HG03378 (cell line): Measurements from ENCODE around the gene ABI3BP.

ENCODE experiments used
- ATAC-seq: cut with Tn5 transposase; IDR thresholded peaks from one replicate; pipeline ENCODE4 v1.9.1; 2021; ENCODE audit warnings: mild to moderate bottlenecking, moderate library complexity; ENCODE audit not compliant: unreplicated experiment

The ABI3BP gene

DNA sequence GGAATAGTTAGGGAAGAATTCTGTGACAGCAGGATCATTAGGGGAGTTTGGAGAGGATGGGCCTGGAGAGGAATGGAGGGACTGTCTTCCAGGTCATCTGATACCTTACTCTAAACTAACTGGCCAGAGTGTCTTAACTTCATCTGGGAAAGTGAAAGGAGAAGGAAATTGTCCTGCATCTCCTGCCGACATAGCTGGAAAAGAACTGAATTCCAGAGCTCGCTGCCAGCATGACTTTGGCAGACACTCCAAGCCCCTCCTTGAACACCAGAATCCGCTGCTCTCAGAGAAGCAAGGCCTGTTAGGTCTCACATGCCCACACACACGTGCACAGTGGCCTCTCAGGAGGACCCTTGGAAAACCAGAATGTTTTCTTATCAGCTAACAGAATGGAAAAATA, 10.5 kb downstream of the ABI3BP start:
- ATAC-seq = no peak

DNA sequence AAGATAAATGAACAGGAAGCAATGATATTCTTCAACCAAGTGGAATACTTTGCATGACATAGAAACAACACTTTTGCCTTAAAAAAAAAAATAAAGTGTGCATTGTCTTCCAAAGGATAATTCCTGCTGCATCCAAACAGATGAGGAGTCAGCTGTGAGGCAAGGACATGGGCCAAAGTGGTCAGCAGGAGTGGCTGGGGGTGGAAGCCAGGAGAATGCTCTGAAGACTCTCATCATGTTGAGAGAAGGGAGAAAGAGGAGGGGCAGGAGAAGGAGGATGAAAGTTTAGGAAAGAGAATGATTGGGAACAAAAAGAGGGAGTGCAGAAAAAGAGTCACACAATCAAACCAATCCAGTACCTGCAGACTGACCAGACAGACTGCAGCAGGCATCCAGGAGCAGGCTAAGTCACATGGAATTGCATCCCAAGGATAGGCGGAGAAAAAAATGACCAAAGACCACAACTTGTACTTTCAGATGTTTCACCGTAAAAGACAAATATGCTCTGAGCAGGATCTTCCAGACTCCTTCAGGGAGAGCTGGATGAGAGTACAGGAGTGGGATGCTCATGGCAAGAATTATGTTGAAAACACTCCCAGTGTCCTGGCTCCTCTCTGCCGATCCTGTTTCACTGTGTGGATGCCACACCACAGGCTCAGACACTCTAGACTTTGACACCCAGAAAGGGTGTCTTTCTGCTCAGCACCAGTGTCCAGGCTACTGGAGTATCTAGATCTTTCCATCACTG, 11.9 kb downstream of the ABI3BP start:
- no peak for ATAC-seq

DNA sequence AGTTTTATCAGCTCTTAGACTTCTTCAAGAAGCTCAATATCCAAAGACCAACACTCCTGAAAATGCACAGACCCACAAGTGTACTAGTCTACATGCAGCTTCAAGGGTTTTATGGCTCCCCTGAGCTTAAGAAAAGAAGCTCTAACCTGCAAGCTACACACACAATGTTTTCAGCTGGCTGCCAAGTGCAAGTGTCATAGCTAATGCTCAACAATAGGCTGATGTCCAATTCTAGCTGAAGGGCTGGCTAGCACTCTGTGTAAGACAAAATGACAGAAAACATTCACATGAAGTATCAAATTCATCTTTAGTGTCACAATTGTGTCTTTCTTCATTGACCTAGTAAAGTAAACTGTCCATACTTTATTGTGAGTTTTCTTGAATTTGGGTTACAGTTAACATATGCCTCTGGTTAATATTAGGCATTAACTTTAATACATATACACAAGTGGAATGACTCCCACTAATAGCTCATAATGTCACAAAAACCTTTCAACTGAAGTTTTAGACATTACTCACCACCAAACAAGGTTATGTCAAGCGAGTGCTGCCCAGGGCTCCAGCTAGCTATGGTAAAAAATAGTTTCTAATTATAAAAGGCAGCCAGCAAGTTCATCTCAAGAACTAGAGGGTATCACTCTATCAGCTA, 15.1 kb downstream of the ABI3BP start:
- no peak for ATAC-seq

GRCh38 chr3:100976611-100977010, 16.6 kb downstream of the ABI3BP start:
- ATAC-seq = no peak

DNA sequence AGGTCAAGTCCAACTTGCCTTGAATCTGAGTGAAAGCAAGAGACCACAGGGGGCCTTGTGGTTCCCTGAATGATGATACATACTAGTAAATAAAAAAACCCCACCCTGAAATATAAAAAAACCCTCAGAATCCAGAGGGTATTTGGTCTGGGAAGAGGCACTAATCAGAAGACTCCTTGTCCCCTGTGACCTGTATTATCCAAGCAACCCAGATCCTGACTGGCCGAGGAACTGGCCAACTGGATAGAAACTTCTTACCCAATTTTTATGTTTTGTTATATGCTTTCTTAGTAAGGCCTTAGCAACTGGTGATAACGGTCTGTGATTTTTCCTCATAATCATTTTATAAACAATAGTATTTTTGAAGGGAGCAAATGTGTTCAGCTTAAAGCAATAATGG, 17.5 kb downstream of the ABI3BP start:
- ATAC-seq = no peak

DNA sequence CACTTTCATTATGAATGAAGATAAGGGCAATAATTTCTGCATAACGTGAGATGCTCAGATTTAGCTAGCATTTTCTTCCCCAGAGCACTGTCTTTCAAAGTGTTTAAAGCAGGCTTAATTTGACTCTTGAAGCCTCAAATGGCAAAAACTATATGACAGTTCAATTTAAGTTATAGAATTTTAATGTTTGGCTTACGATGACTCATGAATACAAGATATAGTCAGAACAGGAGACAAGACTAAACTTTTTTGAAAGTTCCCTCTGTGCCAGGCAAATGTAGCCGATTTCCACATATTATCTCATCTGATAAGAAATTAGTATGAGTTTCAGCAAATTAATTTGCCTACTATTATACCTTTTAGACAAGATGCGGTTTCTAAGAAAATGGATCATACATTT, 19.6 kb downstream of the ABI3BP start:
- no peak for ATAC-seq

- no peak for ATAC-seq
Observed at GRCh38 chr3:100972867-100973266, 20.4 kb downstream of the ABI3BP start.

DNA sequence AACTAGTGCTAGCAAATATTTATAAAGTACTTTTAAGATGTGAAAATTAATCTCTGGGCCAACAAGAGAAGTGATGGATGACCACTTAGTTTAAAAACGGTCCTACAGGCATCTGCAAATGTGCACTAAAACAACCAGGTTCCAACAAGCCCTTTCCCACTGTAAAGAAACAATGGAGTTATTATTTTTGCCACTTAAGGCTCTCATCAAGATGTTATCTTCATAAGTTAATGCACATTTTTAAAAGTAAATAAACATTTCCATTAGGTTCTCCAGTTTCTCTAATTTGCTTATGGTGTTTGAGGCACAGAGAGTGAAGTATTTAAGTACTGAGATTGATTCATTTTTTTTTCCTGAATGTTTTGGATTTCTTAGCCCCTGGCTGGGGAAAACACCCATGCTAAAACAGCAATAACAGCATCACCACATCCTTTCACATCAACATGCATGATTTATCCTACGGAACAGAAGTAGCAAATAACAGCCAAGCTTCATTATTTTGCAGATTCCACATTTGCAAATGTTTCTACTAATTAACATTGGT, 20.8 kb downstream of the ABI3BP start:
- ATAC-seq = no peak

DNA sequence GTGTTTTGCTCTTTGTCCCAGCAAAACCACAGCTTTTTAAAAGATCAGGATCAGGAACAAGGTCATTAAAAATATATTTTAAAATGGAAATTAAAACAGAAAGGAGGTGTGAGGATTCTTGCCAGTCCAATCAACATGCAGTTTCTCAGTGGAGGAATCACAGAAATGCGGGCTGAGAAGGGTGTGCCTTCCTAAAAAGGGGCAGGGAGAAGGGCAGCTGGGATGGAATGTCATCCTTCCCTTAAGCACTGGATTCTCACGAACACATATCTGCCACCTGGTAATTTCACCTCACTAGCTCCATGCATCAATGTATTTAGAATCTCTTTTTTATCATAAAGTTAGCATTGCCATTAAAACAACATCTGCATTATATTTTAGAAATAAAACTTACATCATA, 21.4 kb downstream of the ABI3BP start:
- ATAC-seq = no peak

DNA sequence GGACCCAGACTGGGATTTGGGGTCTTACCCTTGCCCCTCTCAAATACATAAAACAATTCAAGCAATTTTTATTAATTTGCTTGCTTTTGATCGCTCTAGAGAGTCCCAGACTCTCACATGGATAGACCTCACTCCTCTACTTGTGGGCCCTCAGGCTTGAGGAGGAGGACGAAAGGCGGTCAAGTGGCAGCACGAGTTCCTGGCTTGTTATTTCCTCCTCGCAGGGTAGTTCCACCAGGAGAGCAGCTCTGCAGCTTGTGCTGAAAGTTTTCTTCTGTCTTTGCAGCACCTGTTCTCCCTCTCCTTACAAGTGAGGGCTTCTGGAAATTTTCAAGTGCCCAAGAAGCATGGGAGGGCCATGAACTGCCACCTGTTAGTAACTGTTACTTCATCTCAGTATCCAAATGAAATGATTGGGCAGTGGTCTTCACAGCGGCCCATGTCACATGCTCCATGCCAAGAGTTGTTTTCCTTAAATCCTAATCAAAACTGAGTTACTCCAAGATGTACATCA, 22.7 kb downstream of the ABI3BP start:
- ATAC-seq = no peak

GRCh38 chr3:100968932-100969906, 24.0 kb downstream of the ABI3BP start:
- no peak for ATAC-seq

- no peak for ATAC-seq
Observed at GRCh38 chr3:100966807-100967206, 26.4 kb downstream of the ABI3BP start.

GRCh38 chr3:100966049-100966491, 27.2 kb downstream of the ABI3BP start:
- no peak for ATAC-seq

DNA sequence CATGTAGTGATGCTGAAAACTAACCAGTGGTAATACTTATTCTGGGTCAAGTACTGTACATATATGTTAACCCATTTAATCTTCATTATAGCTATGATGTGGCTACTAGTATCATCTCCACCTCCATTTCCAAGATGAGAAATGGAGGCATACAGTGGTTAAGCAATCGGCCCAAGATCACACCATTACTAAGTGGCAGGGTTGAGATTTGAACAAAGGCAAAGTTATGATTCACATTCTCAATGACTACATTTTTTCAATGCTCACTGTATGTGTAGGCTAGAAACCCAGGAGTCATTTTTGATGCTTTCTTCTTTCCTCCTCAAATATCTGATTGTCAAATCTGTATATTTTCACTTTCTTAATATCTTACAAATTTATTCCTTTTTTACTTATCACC, 30.2 kb downstream of the ABI3BP start:
- ATAC-seq = no peak

DNA sequence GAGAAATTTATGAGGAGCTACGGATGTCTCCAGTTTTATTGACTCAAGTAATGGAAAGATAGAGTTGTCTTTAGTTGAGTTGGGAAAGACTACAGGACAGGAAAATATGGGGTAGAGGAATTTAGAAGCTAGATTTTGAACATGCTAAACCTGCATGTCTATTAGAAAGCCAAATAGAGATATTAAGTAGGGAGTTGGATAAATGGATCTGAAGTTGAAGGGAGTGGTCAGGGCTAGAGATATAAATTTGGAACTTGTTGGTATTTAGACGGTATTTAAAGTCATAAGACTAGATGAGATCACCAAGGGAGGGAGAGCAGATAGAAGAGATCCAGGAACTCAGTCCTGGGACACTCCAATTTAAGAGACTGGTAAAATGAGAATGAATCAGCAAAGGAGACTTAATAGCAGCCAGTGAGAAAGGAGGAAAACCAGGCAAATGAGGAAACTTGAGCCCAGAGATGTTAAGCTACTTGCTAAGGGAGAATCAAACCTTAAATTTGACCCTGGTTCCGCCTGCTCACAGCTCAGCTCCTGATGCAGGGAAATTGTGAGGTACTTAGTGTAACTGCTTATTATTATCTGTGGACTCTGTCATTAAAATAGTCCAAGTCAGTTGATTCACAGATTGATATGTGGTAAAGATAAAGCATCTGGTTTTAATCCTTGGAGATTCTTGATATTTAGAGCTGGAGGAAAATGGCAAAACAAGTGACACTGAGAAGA, 35.8 kb downstream of the ABI3BP start:
- ATAC-seq = no peak

- no peak for ATAC-seq
Observed at GRCh38 chr3:100956276-100956675, 36.9 kb downstream of the ABI3BP start.

- ATAC-seq = no peak
Observed at GRCh38 chr3:100954990-100955389, 38.2 kb downstream of the ABI3BP start.

- ATAC-seq = no peak
Observed at GRCh38 chr3:100954199-100954935, 38.9 kb downstream of the ABI3BP start.

- ATAC-seq = no peak
Observed at GRCh38 chr3:100953103-100953502, 40.1 kb downstream of the ABI3BP start.

GRCh38 chr3:100947119-100947518, 46.1 kb downstream of the ABI3BP start:
- ATAC-seq = no peak
